ENCODE data around the gene PANX1. TPM values are rescaled to one million over a fixed set of nuclear protein-coding genes. Genes with fewer than 3 reads are reported as not detected.
"Not testable (repeated sequence)": the region's sequence is repeated elsewhere in the genome, so short reads cannot be mapped to it uniquely, and the experiment has no call there.

Gene PANX1
- total RNA-seq, 2 experiments from 2014 or later: 4.8 to 4.9 TPM

- Histone ChIP-seq H3K4me3 (ENCODE audit: low read length) (no peak overlapping the region), H3K27ac (ENCODE audit: low read depth in 1 of 2, low read length in 2 of 2) (no peak overlapping the region), H3K4me1 (ENCODE audit: insufficient read depth, low read length) (peaks cover 4% of the 10 kb centered on the region), H3K9me3 (ENCODE audit: control insufficient read depth in 1 of 2, insufficient read depth in 1 of 2, low read length in 2 of 2) (no peaks in the 10 kb centered on the region), H3K27me3 (ENCODE audit: control insufficient read depth in 1 of 2, insufficient read depth in 2 of 2, low read length in 2 of 2) (no peaks in the 10 kb centered on the region), H3K36me3 (ENCODE audit: insufficient read depth, low read length) (peaks cover 14% of the 10 kb centered on the region)
- no peak overlapping the region for H3K4me3 Mint-ChIP-seq
- no peaks in the 10 kb centered on the region for H3K9me3 Mint-ChIP-seq
- DNase-seq: no peak
- no peaks in the 10 kb centered on the region for H3K27me3 Mint-ChIP-seq
- ATAC-seq (ENCODE audit: poor library complexity): no peak
- ChIA-PET CTCF (interaction anchor here (0.5 kb wide), 1 partner anchor 1728 kb away, joined by 4 read pairs; no protein-coding TSS in a partner anchor), POLR2A (no interaction called here)
- TF ChIP-seq CTCF (IDR thresholded peaks at IDR 0.05): no peak
- H3K4me1 Mint-ChIP-seq (ENCODE audit: low read depth): peaks cover 37% of the 10 kb centered on the region
- H3K36me3 Mint-ChIP-seq (ENCODE audit: low read depth): peaks cover 51% of the 10 kb centered on the region
- H3K27ac Mint-ChIP-seq: no peak overlapping the region
- intact Hi-C loops (cut with DNase I, micrococcal nuclease): no loop called here
Observed at GRCh38 chr11:94154095-94154856, 25.6 kb downstream of the PANX1 start.

- H3K4me3 Mint-ChIP-seq; POLR2A ChIA-PET; H3K27me3 ChIP-seq (ENCODE audit: control insufficient read depth in 1 of 2, insufficient read depth in 2 of 2, low read length in 2 of 2); intact Hi-C loops (cut with DNase I, micrococcal nuclease); ATAC-seq (ENCODE audit: poor library complexity); DNase-seq; H3K27me3 Mint-ChIP-seq; H3K27ac Mint-ChIP-seq; H3K9me3 Mint-ChIP-seq; CTCF ChIA-PET; H3K27ac ChIP-seq (ENCODE audit: low read depth in 1 of 2, low read length in 2 of 2); H3K9me3 ChIP-seq (ENCODE audit: control insufficient read depth in 1 of 2, insufficient read depth in 1 of 2, low read length in 2 of 2); H3K4me1 ChIP-seq (ENCODE audit: insufficient read depth, low read length); H3K4me3 ChIP-seq (ENCODE audit: low read length): not testable (repeated sequence)
- H3K36me3 Mint-ChIP-seq (ENCODE audit: low read depth): peaks cover 72% of the 10 kb centered on the region
- H3K36me3 ChIP-seq (ENCODE audit: insufficient read depth, low read length): peaks cover 14% of the 10 kb centered on the region
- H3K4me1 Mint-ChIP-seq (ENCODE audit: low read depth): peaks cover 29% of the 10 kb centered on the region
Observed at GRCh38 chr11:94157339-94157738, 28.7 kb downstream of the PANX1 start.

- CTCF ChIA-PET: no interaction called here
- POLR2A ChIA-PET: no interaction called here
- no peak for ATAC-seq (ENCODE audit: poor library complexity)
- H3K27me3 ChIP-seq (ENCODE audit: control insufficient read depth in 1 of 2, insufficient read depth in 2 of 2, low read length in 2 of 2): no peaks in the 10 kb centered on the region
- peaks cover 24% of the 10 kb centered on the region for H3K4me1 Mint-ChIP-seq (ENCODE audit: low read depth)
- H3K36me3 Mint-ChIP-seq (ENCODE audit: low read depth): peaks cover 27% of the 10 kb centered on the region
- H3K9me3 ChIP-seq (ENCODE audit: control insufficient read depth in 1 of 2, insufficient read depth in 1 of 2, low read length in 2 of 2): peaks cover 0 to 4% of the 10 kb centered on the region in 2 experiments
- no peak for TF ChIP-seq CTCF (IDR thresholded peaks at IDR 0.05)
- no peaks in the 10 kb centered on the region for H3K4me1 ChIP-seq (ENCODE audit: insufficient read depth, low read length)
- no peaks in the 10 kb centered on the region for H3K9me3 Mint-ChIP-seq
- peaks cover 7% of the 10 kb centered on the region for H3K36me3 ChIP-seq (ENCODE audit: insufficient read depth, low read length)
- H3K4me3 ChIP-seq (ENCODE audit: low read length): no peak overlapping the region
- no peak overlapping the region for H3K27ac ChIP-seq (ENCODE audit: low read depth in 1 of 2, low read length in 2 of 2)
- no peak overlapping the region for H3K27ac Mint-ChIP-seq
- intact Hi-C loops (cut with DNase I, micrococcal nuclease): no loop called here
- no peak for DNase-seq
- no peaks in the 10 kb centered on the region for H3K27me3 Mint-ChIP-seq
- H3K4me3 Mint-ChIP-seq: no peak overlapping the region
Observed at GRCh38 chr11:94168882-94169281, 40.2 kb downstream of the PANX1 start.

GRCh38 chr11:94169516-94169915 lies 40.9 kb downstream of the PANX1 start:
- Histone ChIP-seq H3K4me3 (ENCODE audit: low read length) (no peak overlapping the region), H3K36me3 (ENCODE audit: insufficient read depth, low read length) (peaks cover 7% of the 10 kb centered on the region), H3K27me3 (ENCODE audit: control insufficient read depth in 1 of 2, insufficient read depth in 2 of 2, low read length in 2 of 2) (no peaks in the 10 kb centered on the region), H3K4me1 (ENCODE audit: insufficient read depth, low read length) (no peaks in the 10 kb centered on the region), H3K27ac (ENCODE audit: low read depth in 1 of 2, low read length in 2 of 2) (no peak overlapping the region), H3K9me3 (ENCODE audit: control insufficient read depth in 1 of 2, insufficient read depth in 1 of 2, low read length in 2 of 2) (peaks cover 0 to 4% of the 10 kb centered on the region in 2 experiments)
- ChIA-PET CTCF (no interaction called here), POLR2A (no interaction called here)
- DNase-seq (no peak), ATAC-seq (ENCODE audit: poor library complexity) (no peak)
- peaks cover 20% of the 10 kb centered on the region for H3K4me1 Mint-ChIP-seq (ENCODE audit: low read depth)
- H3K27me3 Mint-ChIP-seq: no peaks in the 10 kb centered on the region
- H3K4me3 Mint-ChIP-seq: no peak overlapping the region
- peaks cover 29% of the 10 kb centered on the region for H3K36me3 Mint-ChIP-seq (ENCODE audit: low read depth)
- no peaks in the 10 kb centered on the region for H3K9me3 Mint-ChIP-seq
- intact Hi-C loops (cut with DNase I, micrococcal nuclease): no loop called here
- no peak overlapping the region for H3K27ac Mint-ChIP-seq
- TF ChIP-seq CTCF (IDR thresholded peaks at IDR 0.05): no peak

Measured in CD4-positive, alpha-beta T cell (primary cell).